Fibroblast of lung (primary cell): ENCODE measurements around the gene OPN1SW. TPM values are rescaled to one million over a fixed set of nuclear protein-coding genes. Genes with fewer than 3 reads are reported as not detected.

Source experiments
- DNase-seq, 2 donors: peaks; one replicate each; pipeline versions ENCODE4 v3.0.0 to v3.0.0-alpha.2; 2010; ENCODE audit warnings: low read depth in 2 of 2
- H2AFZ ChIP-seq: 2 replicates; pipeline ENCODE4 v1.5.1; 2012; ENCODE audit warnings: low read length, control low read depth, inconsistent platforms
- H3K27ac ChIP-seq: 2 replicates; pipeline ENCODE4 v1.5.1; 2011; ENCODE audit warnings: low read length, control low read depth; ENCODE audit not compliant: insufficient read depth
- H3K27me3 ChIP-seq: 2 replicates; pipeline ENCODE4 v1.5.1; 2011; ENCODE audit warnings: mild to moderate bottlenecking, low read length; ENCODE audit not compliant: control insufficient read depth, insufficient read depth
- H3K36me3 ChIP-seq: 2 replicates; pipeline ENCODE4 v1.5.1; 2011; ENCODE audit warnings: low read length; ENCODE audit not compliant: control insufficient read depth, insufficient read depth
- H3K4me1 ChIP-seq: 2 replicates; pipeline ENCODE4 v1.5.1; 2011; ENCODE audit warnings: low read length; ENCODE audit not compliant: control insufficient read depth, insufficient read depth; ENCODE audit errors: extremely low read depth
- H3K4me2 ChIP-seq: 2 replicates; pipeline ENCODE4 v1.5.1; 2011; ENCODE audit warnings: low read length, control low read depth; ENCODE audit not compliant: insufficient read depth; ENCODE audit errors: extremely low read depth
- H3K4me3 ChIP-seq, 4 experiments: fragments of 200-600 bp in 1 of 4; sonication (generic) in 1 of 4; replicated peaks in 1 of 4; 2 replicates each; pipeline ENCODE4 v1.5.1; 2011 to 2016; ENCODE audit warnings: low read length in 4 of 4, low read depth in 3 of 4, mild to moderate bottlenecking in 3 of 4, control low read depth in 2 of 4, inconsistent platforms in 1 of 4, mixed read lengths in 1 of 4; ENCODE audit not compliant: insufficient read depth in 1 of 4; ENCODE audit errors: control extremely low read depth in 1 of 4
- H3K79me2 ChIP-seq: 2 replicates; pipeline ENCODE4 v1.5.1; 2012; ENCODE audit warnings: mild to moderate bottlenecking, low read length, inconsistent platforms; ENCODE audit not compliant: control insufficient read depth, insufficient read depth
- H3K9ac ChIP-seq: 2 replicates; pipeline ENCODE4 v1.5.1; 2011; ENCODE audit warnings: mild to moderate bottlenecking, low read length, control low read depth; ENCODE audit not compliant: insufficient read depth
- H3K9me3 ChIP-seq: 2 replicates; pipeline ENCODE4 v1.5.1; 2012; ENCODE audit warnings: low read depth, low read length; ENCODE audit not compliant: control insufficient read depth, insufficient read depth
- H4K20me1 ChIP-seq: 2 replicates; pipeline ENCODE4 v1.5.1; 2011; ENCODE audit warnings: low read length; ENCODE audit not compliant: control insufficient read depth, insufficient read depth; ENCODE audit errors: extremely low read depth
- CTCF ChIP-seq, 2 donors: IDR thresholded peaks in 1 of 2; conservative IDR thresholded peaks in 1 of 2; 1 replicate in 1 of 2; 2 replicates in 1 of 2; pipeline ENCODE4 v1.5.1; 2011 to 2012; ENCODE audit warnings: low read length in 2 of 2, control low read depth in 1 of 2, inconsistent platforms in 1 of 2, low read depth in 1 of 2, mild to moderate bottlenecking in 1 of 2
- EZH2 ChIP-seq: IDR thresholded peaks from 2 replicates; pipeline ENCODE4 v1.5.1; 2012; ENCODE audit warnings: low read length, control low read depth, mild to moderate bottlenecking; ENCODE audit errors: missing control alignments
- polyA plus RNA-seq, 2 donors: library from polyadenylated mRNA; depleted of rRNA in 1 of 2; stranded (reverse) in 1 of 2; unstranded in 1 of 2; fragments of >200 nt; gene quantifications; 2 replicates each; pipeline ENCODE4 v1.2.1, GENCODE V29; 2011 to 2012; ENCODE audit warnings: missing spikeins in 1 of 2
- total RNA-seq: library from RNA; depleted of rRNA; stranded (reverse); fragments of >200 nt; gene quantifications from 2 replicates; pipeline ENCODE4 v1.2.1, GENCODE V29; 2014

Gene OPN1SW
- total and polyA plus RNA-seq, 2 donors (not counting 1 experiment from before 2014, with no cell fraction given), result not detected

- no peaks in the 10 kb centered on the region for H3K36me3 ChIP-seq
- peaks cover 7% of the 10 kb centered on the region for H3K27me3 ChIP-seq
- no peak overlapping the region for H3K4me3 ChIP-seq
- no peak overlapping the region for H3K9ac ChIP-seq
- H3K4me1 ChIP-seq, result peaks cover 2% of the 10 kb centered on the region
- no peaks in the 10 kb centered on the region for H3K9me3 ChIP-seq
- DNase-seq, result no peak
- H2AFZ ChIP-seq, result no peak overlapping the region
- TF ChIP-seq EZH2 (no peak), CTCF (conservative IDR thresholded peaks at IDR 0.05 in 1 of 2, IDR thresholded peaks at IDR 0.05 in 1 of 2; ENCODE audit: low read depth in 1 of 2, low read length in 2 of 2) (no peak)
- H4K20me1 ChIP-seq, result no peaks in the 10 kb centered on the region
- H3K79me2 ChIP-seq, result no peaks in the 10 kb centered on the region
- no peak overlapping the region for H3K4me2 ChIP-seq
- H3K27ac ChIP-seq, result no peak overlapping the region
Measured at GRCh38 chr7:128793181-128793547, 17.6 kb upstream of the OPN1SW start.

- H3K4me2 ChIP-seq, result no peak overlapping the region
- no peak for DNase-seq
- H3K4me1 ChIP-seq, result peaks cover 2% of the 10 kb centered on the region
- H3K36me3 ChIP-seq, result no peaks in the 10 kb centered on the region
- no peak for TF ChIP-seq CTCF (conservative IDR thresholded peaks at IDR 0.05 in 1 of 2, IDR thresholded peaks at IDR 0.05 in 1 of 2; ENCODE audit: low read depth in 1 of 2, low read length in 2 of 2)
- TF ChIP-seq EZH2, result no peak
- H3K27ac ChIP-seq, result no peak overlapping the region
- H3K27me3 ChIP-seq, result peaks cover 7% of the 10 kb centered on the region
- no peaks in the 10 kb centered on the region for H3K9me3 ChIP-seq
- H2AFZ ChIP-seq, result no peak overlapping the region
- H3K9ac ChIP-seq, result no peak overlapping the region
- no peaks in the 10 kb centered on the region for H3K79me2 ChIP-seq
- no peaks in the 10 kb centered on the region for H4K20me1 ChIP-seq
- peak overlapping the region in 3 of 4 experiments; percentile 6 to 88 (median 27) for H3K4me3 ChIP-seq
Measured at GRCh38 chr7:128792471-128793180, 17.0 kb upstream of the OPN1SW start.

GRCh38 chr7:128791972-128792327 is 16.4 kb upstream of the OPN1SW start:
- DNase-seq, result peak in 1 of 2 donors; percentile 16
- TF ChIP-seq CTCF (conservative IDR thresholded peaks at IDR 0.05 in 1 of 2, IDR thresholded peaks at IDR 0.05 in 1 of 2; ENCODE audit: low read depth in 1 of 2, low read length in 2 of 2) (no peak), EZH2 (no peak)
- peak overlapping the region; percentile 65 to 88 (median 76) for H3K4me3 ChIP-seq
- peak overlapping the region; percentile 88 for H3K4me2 ChIP-seq
- peaks cover 2% of the 10 kb centered on the region for H3K4me1 ChIP-seq
- H3K79me2 ChIP-seq, result no peaks in the 10 kb centered on the region
- no peaks in the 10 kb centered on the region for H3K36me3 ChIP-seq
- no peaks in the 10 kb centered on the region for H4K20me1 ChIP-seq
- no peaks in the 10 kb centered on the region for H3K9me3 ChIP-seq
- peaks cover 7% of the 10 kb centered on the region for H3K27me3 ChIP-seq
- H3K9ac ChIP-seq, result peak overlapping the region; percentile 16
- H2AFZ ChIP-seq, result peak overlapping the region; percentile 74
- no peak overlapping the region for H3K27ac ChIP-seq
